ENCODE measurements around the gene GALNT10.

- no peak for TF ChIP-seq CTCF (IDR thresholded peaks at IDR 0.05)
- TF ChIP-seq EZH2phosphoT487 (IDR thresholded peaks at IDR 0.05) = no peak
Measured at GRCh38 chr5:154373326-154373725, 182.8 kb downstream of the GALNT10 start.
